Measurements from ENCODE around the gene JARID2.

GRCh38 chr6:15355683-15356099 lies 109.8 kb downstream of the JARID2 start:
- TF ChIP-seq CTCF (IDR thresholded peaks at IDR 0.05): no peak
- no peak for TF ChIP-seq POLR2A (IDR thresholded peaks at IDR 0.05)

All from testis (tissue), 2 donors.